ENCODE measurements around the gene EGFLAM.
A peak's percentile ranks its signal among the peaks of the same experiment; 100 is the strongest.

EGFLAM gene

DNA sequence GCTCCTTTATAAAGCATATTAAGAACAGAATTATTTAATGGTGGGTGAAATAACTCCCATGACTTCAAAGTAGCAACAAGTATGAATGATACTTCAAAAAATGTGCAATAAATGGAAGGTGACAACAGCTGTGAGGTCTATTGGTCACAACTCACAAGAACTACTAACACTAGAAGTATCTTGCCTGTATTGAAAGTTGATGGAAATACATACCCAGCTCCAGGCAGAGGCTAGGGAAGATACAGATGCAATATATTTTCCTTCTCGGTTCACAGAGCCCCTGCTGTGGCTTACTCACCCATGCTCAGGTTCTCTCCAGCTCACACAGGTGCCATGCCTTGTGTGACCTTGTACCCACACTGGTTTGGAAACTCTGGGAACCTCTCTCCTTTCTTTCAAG, 164.3 kb downstream of the EGFLAM start:
- Histone ChIP-seq H3K4me3 (ENCODE audit: low read depth, low read length) (no peak overlapping the region), H3K27me3 (ENCODE audit: insufficient read depth, low read depth, severe bottlenecking) (no peaks in the 10 kb centered on the region), H3K36me3 (peaks cover 29% of the 10 kb centered on the region), H3K9me3 (ENCODE audit: severe bottlenecking) (no peaks in the 10 kb centered on the region), H3K27ac (peak overlapping the region; percentile 96)
- no peak for DNase-seq
- TF ChIP-seq, protein P1, sequence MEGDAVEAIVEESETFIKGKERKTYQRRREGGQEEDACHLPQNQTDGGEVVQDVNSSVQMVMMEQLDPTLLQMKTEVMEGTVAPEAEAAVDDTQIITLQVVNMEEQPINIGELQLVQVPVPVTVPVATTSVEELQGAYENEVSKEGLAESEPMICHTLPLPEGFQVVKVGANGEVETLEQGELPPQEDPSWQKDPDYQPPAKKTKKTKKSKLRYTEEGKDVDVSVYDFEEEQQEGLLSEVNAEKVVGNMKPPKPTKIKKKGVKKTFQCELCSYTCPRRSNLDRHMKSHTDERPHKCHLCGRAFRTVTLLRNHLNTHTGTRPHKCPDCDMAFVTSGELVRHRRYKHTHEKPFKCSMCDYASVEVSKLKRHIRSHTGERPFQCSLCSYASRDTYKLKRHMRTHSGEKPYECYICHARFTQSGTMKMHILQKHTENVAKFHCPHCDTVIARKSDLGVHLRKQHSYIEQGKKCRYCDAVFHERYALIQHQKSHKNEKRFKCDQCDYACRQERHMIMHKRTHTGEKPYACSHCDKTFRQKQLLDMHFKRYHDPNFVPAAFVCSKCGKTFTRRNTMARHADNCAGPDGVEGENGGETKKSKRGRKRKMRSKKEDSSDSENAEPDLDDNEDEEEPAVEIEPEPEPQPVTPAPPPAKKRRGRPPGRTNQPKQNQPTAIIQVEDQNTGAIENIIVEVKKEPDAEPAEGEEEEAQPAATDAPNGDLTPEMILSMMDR (IDR thresholded peaks at IDR 0.05; ENCODE audit: low read depth, low read length), result no peak

DNA sequence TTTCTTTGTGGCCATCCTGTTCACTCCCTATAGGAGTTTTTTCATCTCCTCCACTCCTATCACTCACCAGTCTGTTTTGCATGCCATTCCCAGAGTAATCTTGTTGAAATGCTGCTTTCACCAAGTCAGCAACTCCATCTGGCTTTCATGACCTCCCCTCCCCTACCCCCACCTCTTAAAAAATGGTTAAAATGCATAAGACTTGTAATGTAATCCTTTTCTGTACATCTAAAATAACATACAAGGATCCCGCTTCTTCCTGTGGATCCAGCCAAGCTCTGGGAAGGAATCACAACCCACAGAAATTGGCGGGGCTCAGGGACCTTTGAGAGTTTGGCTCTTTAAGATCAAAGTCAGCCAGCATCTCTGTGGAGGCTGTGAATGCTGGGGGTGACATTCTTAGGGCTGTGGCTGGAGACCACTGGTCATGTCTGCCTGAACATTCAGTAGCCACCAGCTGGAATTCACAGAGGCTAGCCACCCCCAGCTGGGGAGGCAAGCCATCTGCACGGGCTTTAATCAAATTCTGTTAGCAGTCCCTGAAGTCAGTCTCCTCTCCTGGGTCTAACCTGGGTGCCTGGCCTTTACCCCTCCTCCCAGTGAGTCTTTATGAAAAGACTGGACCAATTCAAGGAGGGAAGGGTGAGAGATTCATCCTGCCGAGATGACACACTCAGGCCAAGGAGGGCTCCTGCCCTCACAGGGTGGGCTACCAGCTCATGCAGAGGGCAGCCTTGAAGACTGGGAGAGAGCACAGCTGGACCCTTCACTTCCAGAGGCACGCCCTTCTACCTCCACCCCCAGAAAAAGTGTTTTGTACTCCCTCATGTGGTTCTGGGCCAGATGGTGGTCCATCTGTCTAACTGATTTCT, 165.2 kb downstream of the EGFLAM start:
- H3K36me3 ChIP-seq, result peaks cover 31% of the 10 kb centered on the region
- TF ChIP-seq, protein P1 (IDR thresholded peaks at IDR 0.05; ENCODE audit: low read depth, low read length), result no peak
- no peaks in the 10 kb centered on the region for H3K9me3 ChIP-seq (ENCODE audit: severe bottlenecking)
- H3K27ac ChIP-seq, result peak overlapping the region; percentile 96
- H3K4me3 ChIP-seq (ENCODE audit: low read depth, low read length), result peak overlapping the region; percentile 8
- H3K27me3 ChIP-seq (ENCODE audit: insufficient read depth, low read depth, severe bottlenecking), result no peaks in the 10 kb centered on the region
- DNase-seq, result peak; percentile 76

DNA sequence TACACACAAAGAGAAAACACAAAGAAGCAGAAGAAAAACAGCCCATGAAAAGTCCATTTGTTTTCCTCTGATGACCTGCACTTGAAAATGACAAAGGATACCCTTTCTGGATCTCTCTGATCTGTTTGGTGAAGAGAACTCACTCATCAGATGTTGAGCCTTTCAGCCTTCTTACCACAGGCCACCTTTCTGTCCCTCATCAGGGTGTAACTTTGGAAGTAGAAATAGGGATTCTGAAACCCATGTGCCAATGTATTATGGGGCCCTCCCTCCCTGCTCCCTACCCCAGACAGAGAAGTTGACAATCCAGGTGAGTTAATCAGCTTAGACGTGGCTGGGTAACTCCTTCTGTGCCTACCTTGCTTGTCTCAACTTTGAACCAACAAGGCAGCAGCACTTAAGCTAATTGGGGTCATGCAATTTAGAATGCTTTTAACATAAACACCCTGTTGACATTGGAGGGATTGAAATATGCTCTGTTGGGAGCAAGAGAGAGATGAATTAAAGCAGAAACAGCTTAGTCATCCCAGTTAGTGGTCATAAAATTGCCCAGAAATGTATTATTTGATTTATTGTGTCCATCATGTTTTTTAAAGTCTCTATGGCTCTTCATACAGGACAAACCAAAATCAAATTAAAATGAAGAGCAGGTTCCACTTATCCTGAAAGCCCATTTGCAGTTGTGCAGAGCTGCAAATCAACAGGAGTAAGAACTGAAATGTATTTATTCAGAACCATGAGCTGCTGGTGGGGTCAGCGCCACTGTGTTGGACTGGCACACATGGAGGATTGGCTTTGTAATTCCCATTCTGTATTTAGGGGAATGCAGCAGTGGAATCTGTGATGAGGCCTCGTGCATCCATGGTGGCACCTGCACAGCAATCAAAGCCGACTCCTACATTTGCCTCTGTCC, 166.0 kb downstream of the EGFLAM start:
- TF ChIP-seq, protein P1 (IDR thresholded peaks at IDR 0.05; ENCODE audit: low read depth, low read length), result no peak
- H3K4me3 ChIP-seq (ENCODE audit: low read depth, low read length), result no peak overlapping the region
- H3K9me3 ChIP-seq (ENCODE audit: severe bottlenecking), result no peaks in the 10 kb centered on the region
- H3K27ac ChIP-seq, result peak overlapping the region; percentile 96
- H3K27me3 ChIP-seq (ENCODE audit: insufficient read depth, low read depth, severe bottlenecking), result no peaks in the 10 kb centered on the region
- peak; percentile 83 for DNase-seq
- peaks cover 31% of the 10 kb centered on the region for H3K36me3 ChIP-seq

DNA sequence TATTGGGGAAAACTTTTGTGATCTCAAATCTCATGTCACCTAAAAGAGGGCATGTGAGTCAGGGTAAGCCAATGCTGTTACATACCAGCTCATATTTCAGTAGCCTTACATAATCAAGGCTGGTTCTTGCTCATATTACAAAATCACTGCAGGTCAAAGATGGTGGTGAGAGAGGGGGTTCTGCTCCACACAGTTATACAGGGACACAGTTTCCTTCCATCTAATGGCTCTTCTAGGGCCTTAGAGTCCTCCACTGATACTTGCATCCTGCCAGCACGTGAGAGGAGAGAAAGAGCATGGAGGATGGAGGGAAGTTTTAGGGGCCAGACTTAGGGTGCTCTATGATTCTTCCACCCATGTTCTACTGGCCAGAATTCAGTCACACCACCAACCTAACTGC, 168.1 kb downstream of the EGFLAM start:
- H3K27ac ChIP-seq, result peak overlapping the region; percentile 96
- no peaks in the 10 kb centered on the region for H3K27me3 ChIP-seq (ENCODE audit: insufficient read depth, low read depth, severe bottlenecking)
- DNase-seq, result no peak
- no peak overlapping the region for H3K4me3 ChIP-seq (ENCODE audit: low read depth, low read length)
- H3K36me3 ChIP-seq, result peaks cover 48% of the 10 kb centered on the region
- no peaks in the 10 kb centered on the region for H3K9me3 ChIP-seq (ENCODE audit: severe bottlenecking)
- TF ChIP-seq, protein P1 (IDR thresholded peaks at IDR 0.05; ENCODE audit: low read depth, low read length), result no peak

DNA sequence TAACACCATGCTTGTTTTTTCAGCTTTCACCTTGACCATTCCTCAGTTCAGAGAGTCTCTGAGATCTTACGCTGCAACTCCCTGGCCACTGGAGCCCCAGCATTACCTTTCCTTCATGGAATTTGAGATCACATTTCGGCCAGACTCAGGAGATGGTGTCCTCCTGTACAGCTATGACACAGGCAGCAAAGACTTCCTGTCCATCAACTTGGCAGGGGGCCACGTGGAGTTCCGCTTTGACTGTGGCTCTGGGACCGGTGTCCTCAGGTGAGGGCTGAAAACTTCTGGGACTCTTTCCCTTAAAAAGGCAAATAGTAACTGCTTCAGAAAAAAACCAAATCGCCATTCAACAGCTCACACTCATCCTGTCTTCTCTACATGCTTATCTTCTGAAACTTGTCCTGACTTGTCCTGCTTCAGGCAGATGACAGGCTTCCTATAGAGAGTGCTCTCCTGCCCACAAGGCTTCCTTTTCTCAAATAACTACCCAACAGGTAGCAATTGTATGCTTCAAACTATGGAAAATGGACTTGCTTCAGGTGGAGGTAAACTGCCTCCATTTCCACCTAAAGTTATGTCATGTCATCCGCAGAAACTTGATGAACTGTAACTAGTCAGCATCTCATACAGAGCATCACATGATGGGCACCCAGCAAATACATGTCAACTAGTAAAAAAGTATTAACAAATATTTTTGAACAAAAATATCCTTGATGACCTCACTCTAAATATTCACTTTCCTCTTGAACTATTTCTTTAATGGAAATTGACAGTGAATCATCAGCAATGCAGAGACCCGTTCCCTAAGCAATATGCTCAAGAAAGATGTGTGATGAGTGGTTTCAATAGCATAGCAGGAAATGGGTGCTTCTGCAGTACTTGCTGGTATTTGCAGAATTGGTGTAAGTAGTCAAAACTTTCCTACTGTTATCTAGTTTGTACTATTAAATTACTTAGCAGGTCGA, 168.9 kb downstream of the EGFLAM start:
- no peaks in the 10 kb centered on the region for H3K27me3 ChIP-seq (ENCODE audit: insufficient read depth, low read depth, severe bottlenecking)
- TF ChIP-seq, protein P1 (IDR thresholded peaks at IDR 0.05; ENCODE audit: low read depth, low read length), result no peak
- peak overlapping the region; percentile 96 for H3K27ac ChIP-seq
- H3K4me3 ChIP-seq (ENCODE audit: low read depth, low read length), result no peak overlapping the region
- H3K9me3 ChIP-seq (ENCODE audit: severe bottlenecking), result no peaks in the 10 kb centered on the region
- H3K36me3 ChIP-seq, result peaks cover 53% of the 10 kb centered on the region
- DNase-seq, result no peak
